Measurements from ENCODE around the gene TCP1.

GRCh38 chr6:159788753-159789376 lies 537 bp downstream of the TCP1 start:
- TF ChIP-seq POLR2A (IDR thresholded peaks at IDR 0.05; ENCODE audit: low read depth, low read length) (no peak), GATA2 (IDR thresholded peaks at IDR 0.05; ENCODE audit: insufficient read depth, insufficient read length, low read depth, low read length) (no peak), CTCF (IDR thresholded peaks at IDR 0.05; ENCODE audit: extremely low read depth in 1 of 2, insufficient read depth in 1 of 2, low read depth in 1 of 2, low read length in 2 of 2) (no peak), MYC (IDR thresholded peaks at IDR 0.05; ENCODE audit: low read depth, low read length) (no peak), POLR2AphosphoS5 (IDR thresholded peaks at IDR 0.05; ENCODE audit: insufficient read depth, low read depth, low read length) (no peak), MAX (IDR thresholded peaks at IDR 0.05; ENCODE audit: insufficient read depth, insufficient read length) (no peak), EZH2 (IDR thresholded peaks at IDR 0.05; ENCODE audit: borderline replicate concordance, low read depth, low read length, severe bottlenecking) (no peak), JUN (IDR thresholded peaks at IDR 0.05; ENCODE audit: borderline replicate concordance, insufficient read depth, insufficient read length, low read depth) (no peak), FOS (IDR thresholded peaks at IDR 0.05; ENCODE audit: borderline replicate concordance, insufficient read depth, low read length) (no peak)
